ENCODE measurements around the gene KNG1. TPM values are rescaled to one million over a fixed set of nuclear protein-coding genes. Genes with fewer than 3 reads are reported as not detected.

The KNG1 gene
- polyA plus RNA-seq, 2 of the 4 experiments (the other 2 are of a cell fraction) = 0.05 TPM; not detected in 1

- FAIRE-seq = no peak
- TF ChIP-seq POLR2AphosphoS2 (conservative IDR thresholded peaks at IDR 0.05; ENCODE audit: low read length) (no peak), RNF2 (IDR thresholded peaks at IDR 0.05; ENCODE audit: borderline replicate concordance, low read depth) (no peak), KDM1A (IDR thresholded peaks at IDR 0.05; ENCODE audit: low read depth) (no peak), EHF (CRISPR knock-in tag; IDR thresholded peaks at IDR 0.05) (no peak), NPAS2 (CRISPR knock-in tag; IDR thresholded peaks at IDR 0.05; ENCODE audit: borderline replicate concordance) (no peak), ZSCAN20 (CRISPR knock-in tag; IDR thresholded peaks at IDR 0.05) (no peak), PBX3 (IDR thresholded peaks at IDR 0.05) (no peak), MAX (IDR thresholded peaks at IDR 0.05) (no peak)
- no peaks in the 10 kb centered on the region for H3K9me3 ChIP-seq
- no peak for DNase-seq (ENCODE audit: low read depth in 1 of 2, low spot score in 1 of 2)
- WGBS (ENCODE audit: missing lambda C conversion rate) = 29% methylated on average over 13 of the region's 13 CpGs
- no peak overlapping the region for H3K27ac ChIP-seq
- POLR2A ChIA-PET = interaction anchor here (1.0 kb wide), 1 partner anchor 172 kb away, joined by 3 read pairs; no protein-coding TSS in a partner anchor
- peak overlapping the region; percentile 94; the same call in 2 of the 3 replicates for H3K4me3 ChIP-seq
- CTCF ChIA-PET = no interaction called here
- ATAC-seq = no peak
- H3K4me2 ChIP-seq = peak overlapping the region; percentile 99
- H3K4me1 ChIP-seq = peaks cover 48% of the 10 kb centered on the region
Measured at GRCh38 chr3:186788482-186789370, 71.6 kb downstream of the KNG1 start.

GRCh38 chr3:186789554-186790260 lies 72.5 kb downstream of the KNG1 start:
- ChIA-PET POLR2A (no interaction called here), CTCF (interaction anchor here (0.7 to 1.2 kb wide), 3 partner anchors 32 to 173 kb away, joined by 3 to 4 read pairs (median 3); no protein-coding TSS in a partner anchor)
- peak; percentile 78 for TF ChIP-seq FOSB (CRISPR knock-in tag; IDR thresholded peaks at IDR 0.05)
- no peak for TF ChIP-seq RAD21 (conservative IDR thresholded peaks at IDR 0.05 in 1 of 2, IDR thresholded peaks at IDR 0.05 in 1 of 2)
- peak; percentile 14; the same call in 1 of the 2 replicates for TF ChIP-seq EHF (CRISPR knock-in tag; IDR thresholded peaks at IDR 0.05)
- TF ChIP-seq JUN (IDR thresholded peaks at IDR 0.05) = no peak; a peak in 1 of 5 replicates
- peak; percentile 47; the same call in 1 of the 2 replicates for TF ChIP-seq HOXA7 (CRISPR knock-in tag; IDR thresholded peaks at IDR 0.05)
- peak; percentile 5; the same call in 1 of the 3 replicates for TF ChIP-seq BCL3 (IDR thresholded peaks at IDR 0.05)
- peak; percentile 3; the same call in 1 of the 2 replicates for TF ChIP-seq HMGXB4 (CRISPR knock-in tag; IDR thresholded peaks at IDR 0.05; ENCODE audit: borderline replicate concordance)
- no peak for DNase-seq (ENCODE audit: low read depth in 1 of 2, low spot score in 1 of 2)
- H3K9me3 ChIP-seq = no peaks in the 10 kb centered on the region
- no peak for FAIRE-seq
- no peak for ATAC-seq
- no peak overlapping the region for H3K27ac ChIP-seq
- no peak overlapping the region for H3K4me3 ChIP-seq
- WGBS (ENCODE audit: missing lambda C conversion rate) = 39% methylated on average over 4 of the region's 4 CpGs
- H3K4me2 ChIP-seq = peak overlapping the region; percentile 99; the same call in 2 of the 3 replicates
- peaks cover 48% of the 10 kb centered on the region for H3K4me1 ChIP-seq

Data from A549 (cell line).